GM12801 (cell line): ENCODE results near the gene RNF207.

Experiments
- TF ChIP-seq, protein P1 (sequence below): IDR thresholded peaks from one replicate; pipeline ENCODE4 v1.5.1; 2011; ENCODE audit warnings: control low read depth; ENCODE audit not compliant: insufficient read length; ENCODE audit errors: extremely low read depth

The RNF207 gene

DNA sequence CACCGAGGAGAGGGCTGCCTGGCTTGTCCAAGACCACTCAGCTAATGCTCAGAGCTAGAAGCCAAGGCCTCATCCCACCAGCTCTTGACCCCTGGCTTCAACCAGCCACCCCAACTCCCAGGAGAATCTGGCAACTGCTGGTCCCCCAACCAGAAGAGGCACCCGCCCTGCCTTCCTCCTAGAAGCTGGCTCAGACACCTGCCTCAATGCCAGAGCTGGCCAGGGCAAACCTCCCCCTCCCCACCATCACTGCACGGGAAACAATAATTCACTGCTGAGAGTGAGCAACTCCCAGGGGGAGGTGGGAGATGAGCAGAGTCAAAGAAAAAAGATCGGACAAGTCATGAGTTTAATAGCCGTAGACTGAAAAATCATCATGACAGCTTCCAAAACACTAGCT, 29.1 kb upstream of the RNF207 start:
- TF ChIP-seq, protein P1, sequence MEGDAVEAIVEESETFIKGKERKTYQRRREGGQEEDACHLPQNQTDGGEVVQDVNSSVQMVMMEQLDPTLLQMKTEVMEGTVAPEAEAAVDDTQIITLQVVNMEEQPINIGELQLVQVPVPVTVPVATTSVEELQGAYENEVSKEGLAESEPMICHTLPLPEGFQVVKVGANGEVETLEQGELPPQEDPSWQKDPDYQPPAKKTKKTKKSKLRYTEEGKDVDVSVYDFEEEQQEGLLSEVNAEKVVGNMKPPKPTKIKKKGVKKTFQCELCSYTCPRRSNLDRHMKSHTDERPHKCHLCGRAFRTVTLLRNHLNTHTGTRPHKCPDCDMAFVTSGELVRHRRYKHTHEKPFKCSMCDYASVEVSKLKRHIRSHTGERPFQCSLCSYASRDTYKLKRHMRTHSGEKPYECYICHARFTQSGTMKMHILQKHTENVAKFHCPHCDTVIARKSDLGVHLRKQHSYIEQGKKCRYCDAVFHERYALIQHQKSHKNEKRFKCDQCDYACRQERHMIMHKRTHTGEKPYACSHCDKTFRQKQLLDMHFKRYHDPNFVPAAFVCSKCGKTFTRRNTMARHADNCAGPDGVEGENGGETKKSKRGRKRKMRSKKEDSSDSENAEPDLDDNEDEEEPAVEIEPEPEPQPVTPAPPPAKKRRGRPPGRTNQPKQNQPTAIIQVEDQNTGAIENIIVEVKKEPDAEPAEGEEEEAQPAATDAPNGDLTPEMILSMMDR = no peak

DNA sequence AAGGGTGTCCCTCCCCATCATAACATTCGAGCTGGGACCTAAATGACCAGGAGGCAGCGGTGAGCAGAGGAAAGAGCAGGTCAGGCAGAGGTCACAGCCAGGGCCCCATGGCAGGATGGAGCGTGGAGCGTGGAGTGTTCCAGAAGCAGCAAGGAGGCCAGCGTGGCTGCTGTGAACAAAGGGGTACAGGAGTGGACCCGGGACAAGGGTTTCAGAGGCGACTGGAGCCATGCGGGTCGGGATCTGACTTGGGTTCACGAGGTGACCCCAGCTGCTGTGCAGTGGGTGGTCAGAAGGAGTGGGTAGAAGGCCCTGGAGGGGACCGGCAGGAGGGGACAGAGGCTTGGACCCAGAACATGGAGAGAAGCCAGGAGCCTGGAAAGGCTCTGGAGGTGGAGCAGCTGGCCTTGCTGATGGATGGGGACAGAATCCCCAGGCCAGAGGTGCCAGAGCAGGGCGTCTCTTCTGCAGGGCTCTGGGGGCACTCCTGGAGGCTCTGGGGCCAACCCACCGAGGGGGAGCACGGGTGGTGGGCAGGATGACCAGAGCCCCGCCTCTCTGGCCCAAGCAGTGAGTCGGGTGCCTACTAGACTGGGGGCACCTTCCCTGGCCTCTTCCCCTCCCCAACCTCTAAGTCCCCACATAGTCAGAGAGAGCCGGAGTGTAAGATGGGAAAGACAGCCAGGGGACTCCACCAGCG, 28.1 kb upstream of the RNF207 start:
- TF ChIP-seq, protein P1 = no peak

DNA sequence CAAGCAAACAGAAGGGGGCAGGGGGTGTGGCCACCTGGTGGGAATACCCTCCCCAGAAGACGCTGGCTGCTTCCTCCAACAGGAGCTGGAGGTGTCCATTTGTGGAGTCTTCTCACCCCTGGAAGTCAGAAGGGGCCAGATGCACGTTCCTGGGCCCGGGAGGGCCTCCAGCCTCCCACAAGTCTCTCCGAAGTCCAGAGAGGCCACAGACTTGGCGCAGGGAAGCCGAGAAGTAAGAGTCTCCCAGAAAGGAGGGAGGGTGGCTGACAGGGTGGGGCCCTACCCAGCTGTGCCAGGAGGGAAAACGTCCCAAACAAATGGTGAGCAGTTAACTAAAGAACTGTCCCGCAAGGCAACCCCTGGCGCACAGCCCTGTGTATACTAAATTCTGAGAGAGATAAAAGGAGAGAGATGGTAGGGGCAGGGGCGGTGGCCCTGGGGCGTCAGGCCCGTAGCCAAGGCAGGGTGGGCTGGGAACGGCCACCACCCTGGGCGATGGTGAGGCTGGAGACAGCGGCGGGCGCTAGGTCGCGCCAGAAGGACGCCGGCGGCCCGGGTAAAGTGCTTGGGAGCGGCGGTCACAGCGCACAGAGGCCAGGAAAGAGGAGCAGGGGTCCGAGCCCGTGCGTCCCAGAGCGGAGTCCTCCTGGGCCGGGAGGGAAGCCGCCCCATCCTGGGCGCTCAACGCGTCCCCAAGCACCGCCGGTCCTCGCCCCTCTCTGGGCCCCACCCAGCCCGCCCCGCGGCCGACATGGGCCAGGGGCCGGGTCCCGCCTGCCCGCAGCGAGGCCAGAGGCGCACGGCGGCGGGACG, 27.0 kb upstream of the RNF207 start:
- TF ChIP-seq, protein P1 = no peak

GRCh38 chr1:6179564-6180175, 26.2 kb upstream of the RNF207 start:
- TF ChIP-seq, protein P1 = no peak

DNA sequence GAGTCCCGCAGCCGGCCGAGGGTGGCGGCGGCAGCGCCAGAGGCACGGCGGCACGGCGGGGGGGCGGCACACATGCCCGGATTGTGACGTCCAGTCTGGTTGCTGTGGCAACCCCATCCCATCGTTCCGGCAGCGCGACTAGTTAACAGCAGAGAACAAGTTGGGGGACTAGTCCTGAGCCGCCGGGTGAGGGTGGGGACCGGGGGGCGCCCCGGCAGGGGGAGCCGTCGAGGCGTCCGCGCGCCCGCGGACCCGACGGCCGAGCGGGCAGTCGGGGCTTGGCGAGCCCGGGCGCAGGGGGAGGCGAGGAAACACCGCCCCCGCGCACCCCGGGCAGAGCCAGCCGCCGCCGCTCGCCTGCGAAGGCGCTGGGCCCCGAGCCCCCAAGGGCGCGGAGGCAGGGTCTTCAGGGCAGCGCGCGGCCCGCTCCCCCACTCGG, 25.6 kb upstream of the RNF207 start, which contains the start of gene CHD5:
CHD5 (minus strand) TSS at position 54 of the 439 bp plus-strand sequence. CDS start 298 bp downstream, outside the sequence.
- TF ChIP-seq, protein P1 = no peak

- TF ChIP-seq, protein P1 = no peak
Observed at GRCh38 chr1:6180707-6181311, 25.1 kb upstream of the RNF207 start.

GRCh38 chr1:6181347-6181770, 24.6 kb upstream of the RNF207 start:
- TF ChIP-seq, protein P1 = no peak
